Measurements from ENCODE around the gene F13A1.

DNA sequence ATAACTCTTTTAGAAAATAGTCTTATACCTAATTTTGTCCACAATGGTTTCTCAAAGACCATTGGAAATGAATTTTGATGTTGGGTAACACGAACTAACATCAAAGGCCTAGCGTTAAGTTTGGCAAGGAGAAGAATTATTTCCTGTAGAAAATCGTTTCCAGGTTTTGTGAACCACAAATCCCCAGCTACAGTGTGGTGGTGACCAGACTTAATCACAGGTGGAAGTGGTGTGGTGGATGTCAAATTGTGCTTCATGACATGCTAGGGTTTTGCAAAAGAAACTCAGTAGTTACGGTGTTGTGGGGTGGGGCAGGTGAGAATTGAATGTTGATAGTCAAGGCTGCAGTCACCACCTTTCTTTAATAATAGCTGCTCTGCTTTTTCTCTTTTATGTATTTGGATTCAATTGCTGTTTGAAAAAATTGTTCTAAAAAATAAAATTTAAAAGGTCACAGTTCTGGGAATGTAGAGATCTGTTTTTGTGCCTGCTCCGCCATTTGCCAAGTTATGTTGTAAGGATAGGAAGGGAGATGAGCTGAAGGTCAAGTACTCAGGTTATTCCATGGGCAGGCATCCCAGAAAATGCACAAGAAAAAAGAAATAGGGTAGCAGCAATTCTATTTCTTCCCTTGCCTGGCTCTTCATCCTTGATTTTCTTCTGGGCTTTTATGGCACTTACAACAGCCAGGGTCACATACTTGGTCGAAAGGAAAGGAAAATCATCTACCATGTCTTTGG lies 83.6 kb downstream of the F13A1 start:
- no peak for TF ChIP-seq TEAD4 (IDR thresholded peaks at IDR 0.05; ENCODE audit: borderline replicate concordance, insufficient read depth)
- no peak for TF ChIP-seq FOXM1 (IDR thresholded peaks at IDR 0.05; ENCODE audit: low read depth)
- TF ChIP-seq CTCF (IDR thresholded peaks at IDR 0.05): no peak
- TF ChIP-seq, protein P1, sequence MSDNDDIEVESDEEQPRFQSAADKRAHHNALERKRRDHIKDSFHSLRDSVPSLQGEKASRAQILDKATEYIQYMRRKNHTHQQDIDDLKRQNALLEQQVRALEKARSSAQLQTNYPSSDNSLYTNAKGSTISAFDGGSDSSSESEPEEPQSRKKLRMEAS (IDR thresholded peaks at IDR 0.05; ENCODE audit: low read depth): no peak
- no peak for TF ChIP-seq NRF1 (IDR thresholded peaks at IDR 0.05; ENCODE audit: low read depth, low read length)
- no peak for TF ChIP-seq EZH2phosphoT487 (IDR thresholded peaks at IDR 0.05; ENCODE audit: borderline replicate concordance, low read depth)
- no peak for TF ChIP-seq SIN3A (IDR thresholded peaks at IDR 0.05; ENCODE audit: borderline replicate concordance, low read depth, low read length)
- no peak for TF ChIP-seq RCOR1 (IDR thresholded peaks at IDR 0.05; ENCODE audit: low read length)
- no peak for TF ChIP-seq EP300 (IDR thresholded peaks at IDR 0.05; ENCODE audit: borderline replicate concordance in 1 of 2, low read depth in 1 of 2, low read length in 1 of 2)
- no peak for TF ChIP-seq REST (IDR thresholded peaks at IDR 0.05; ENCODE audit: low read depth, low read length)

Data from SK-N-SH (cell line).